Endothelial cell of umbilical vein (primary cell): ENCODE measurements around the gene OR51L1. TPM values are rescaled to one million over a fixed set of nuclear protein-coding genes. Genes with fewer than 3 reads are reported as not detected.

Experiments
- polyA plus RNA-seq, 4 experiments: library from polyadenylated mRNA; depleted of rRNA in 3 of 4; stranded (reverse) in 3 of 4; unstranded in 1 of 4; fragments of >200 nt; gene quantifications; 2 replicates each; pipeline versions ENCODE4 v1.2.1 to v1.2.3, GENCODE V29; 2011 to 2012; ENCODE audit warnings: missing spikeins in 1 of 4
- total RNA-seq: library from RNA; stranded (reverse); gene quantifications from 2 replicates; pipeline ENCODE4 v1.2.3, GENCODE V29; 2021

Gene OR51L1
- total and polyA plus RNA-seq, 2 donors (not counting 3 experiments of a cell fraction or from before 2014, with no cell fraction given): not detected

Other genes with a start within 250 kb of the OR51L1 start
- not detected in 2 replicates for gene OR51F1, start 224.9 kb upstream of the OR51L1 start, total RNA-seq
- not detected in 2 replicates for gene OR51F1, start 224.9 kb upstream of the OR51L1 start, polyA plus RNA-seq
- not detected in 2 replicates for gene OR52R1, start 190.5 kb upstream of the OR51L1 start, total RNA-seq
- gene OR52R1, start 190.5 kb upstream of the OR51L1 start, polyA plus RNA-seq: not detected in 2 replicates
- gene OR51F2, start 173.5 kb upstream of the OR51L1 start, total RNA-seq: not detected in 2 replicates
- not detected in 2 replicates for gene OR51F2, start 173.5 kb upstream of the OR51L1 start, polyA plus RNA-seq
- gene OR51S1, start 145.6 kb upstream of the OR51L1 start, total RNA-seq: not detected in 2 replicates
- not detected in 2 replicates for gene OR51S1, start 145.6 kb upstream of the OR51L1 start, polyA plus RNA-seq
- not detected in 2 replicates for gene OR51T1, start 113.0 kb upstream of the OR51L1 start, total RNA-seq
- not detected in 2 replicates for gene OR51T1, start 113.0 kb upstream of the OR51L1 start, polyA plus RNA-seq
- gene OR51A7, start 91.1 kb upstream of the OR51L1 start, total RNA-seq: not detected in 2 replicates
- gene OR51A7, start 91.1 kb upstream of the OR51L1 start, polyA plus RNA-seq: not detected in 2 replicates
- gene OR51G2, start 75.5 kb upstream of the OR51L1 start, total RNA-seq: not detected in 2 replicates
- not detected in 2 replicates for gene OR51G2, start 75.5 kb upstream of the OR51L1 start, polyA plus RNA-seq
- gene OR51G1, start 70.5 kb upstream of the OR51L1 start, total RNA-seq: not detected in 2 replicates
- not detected in 2 replicates for gene OR51G1, start 70.5 kb upstream of the OR51L1 start, polyA plus RNA-seq
- not detected in 2 replicates for gene OR51A4, start 47.2 kb upstream of the OR51L1 start, total RNA-seq
- not detected in 2 replicates for gene OR51A4, start 47.2 kb upstream of the OR51L1 start, polyA plus RNA-seq
- not detected in 2 replicates for gene OR51A2, start 39.1 kb upstream of the OR51L1 start, total RNA-seq
- gene OR51A2, start 39.1 kb upstream of the OR51L1 start, polyA plus RNA-seq: not detected in 2 replicates
- not detected in 2 replicates for gene OR52J3, start 51.7 kb downstream of the OR51L1 start, total RNA-seq
- not detected in 2 replicates for gene OR52J3, start 51.7 kb downstream of the OR51L1 start, polyA plus RNA-seq
- not detected in 2 replicates for gene OR52E2, start 64.8 kb downstream of the OR51L1 start, total RNA-seq
- not detected in 2 replicates for gene OR52E2, start 64.8 kb downstream of the OR51L1 start, polyA plus RNA-seq
- gene OR52E1, start 74.7 kb downstream of the OR51L1 start, total RNA-seq: not detected in 2 replicates
- gene OR52E1, start 74.7 kb downstream of the OR51L1 start, polyA plus RNA-seq: not detected in 2 replicates
- not detected in 2 replicates for gene OR52A5, start 143.5 kb downstream of the OR51L1 start, total RNA-seq
- not detected in 2 replicates for gene OR52A5, start 143.5 kb downstream of the OR51L1 start, polyA plus RNA-seq
- gene OR52A1, start 159.9 kb downstream of the OR51L1 start, total RNA-seq: not detected in 2 replicates
- gene OR52A1, start 159.9 kb downstream of the OR51L1 start, polyA plus RNA-seq: not detected in 2 replicates
- not detected in 2 replicates for gene OR51V1, start 205.8 kb downstream of the OR51L1 start, total RNA-seq
- gene OR51V1, start 205.8 kb downstream of the OR51L1 start, polyA plus RNA-seq: not detected in 2 replicates
- gene HBB, start 232.2 kb downstream of the OR51L1 start, total RNA-seq: not detected in 2 replicates
- gene HBB, start 232.2 kb downstream of the OR51L1 start, polyA plus RNA-seq: not detected in 2 replicates
- gene HBD, start 239.6 kb downstream of the OR51L1 start, total RNA-seq: not detected in 2 replicates
- gene HBD, start 239.6 kb downstream of the OR51L1 start, polyA plus RNA-seq: not detected in 2 replicates